Astrocyte (in vitro differentiated cells and primary cell): Measurements from ENCODE around the gene FILIP1L. TPM values are rescaled to one million over a fixed set of nuclear protein-coding genes. Genes with fewer than 3 reads are reported as not detected.

Experiments used
- DNase-seq: peaks from one replicate; pipeline ENCODE4 v3.0.0-alpha.2; 2010; ENCODE audit warnings: low read depth
- FAIRE-seq: peaks from 2 replicates; lab custom pipeline; 2011; peaks lifted over from hg19 to GRCh38; lab: Jason Lieb, UNC
- H2AFZ ChIP-seq: 2 replicates; pipeline ENCODE4 v1.6.0; 2012; ENCODE audit warnings: low read depth, low read length, inconsistent platforms
- H3K27ac ChIP-seq: 2 replicates; pipeline ENCODE4 v1.5.1; 2011; ENCODE audit warnings: low read depth, low read length, inconsistent platforms
- H3K27me3 ChIP-seq: 2 replicates; pipeline ENCODE4 v1.6.0; 2011; ENCODE audit warnings: low read length, inconsistent platforms; ENCODE audit not compliant: insufficient read depth
- H3K36me3 ChIP-seq: 2 replicates; pipeline ENCODE4 v1.5.1; 2011; ENCODE audit warnings: low read length, inconsistent platforms; ENCODE audit not compliant: insufficient read depth
- H3K4me1 ChIP-seq: 2 replicates; pipeline ENCODE4 v1.5.1; 2011; ENCODE audit warnings: low read length, inconsistent platforms; ENCODE audit not compliant: insufficient read depth
- H3K4me2 ChIP-seq: 2 replicates; pipeline ENCODE4 v1.6.0; 2012; ENCODE audit warnings: low read length, inconsistent platforms
- H3K4me3 ChIP-seq: 2 replicates; pipeline ENCODE4 v1.5.1; 2011; ENCODE audit warnings: low read depth, mild to moderate bottlenecking, low read length, inconsistent platforms; ENCODE audit not compliant: insufficient read depth
- H3K79me2 ChIP-seq: 2 replicates; pipeline ENCODE4 v1.6.0; 2012; ENCODE audit warnings: mild to moderate bottlenecking, low read length, inconsistent platforms; ENCODE audit not compliant: insufficient read depth
- H3K9ac ChIP-seq: 2 replicates; pipeline ENCODE4 v1.6.0; 2012; ENCODE audit warnings: mild to moderate bottlenecking, low read length, inconsistent platforms
- H3K9me3 ChIP-seq: 2 replicates; pipeline ENCODE4 v1.5.1; 2012; ENCODE audit warnings: low read depth, mild to moderate bottlenecking, low read length, inconsistent platforms; ENCODE audit not compliant: insufficient read depth
- H4K20me1 ChIP-seq: 2 replicates; pipeline ENCODE4 v1.6.0; 2012; ENCODE audit warnings: low read length, inconsistent platforms; ENCODE audit not compliant: insufficient read depth
- H3K27ac Mint-ChIP-seq: one replicate; pipeline ENCODE4 v1.8.0; 2021; ENCODE audit warnings: mild to moderate bottlenecking, mixed read lengths; ENCODE audit not compliant: unreplicated experiment
- H3K27me3 Mint-ChIP-seq: one replicate; pipeline ENCODE4 v1.8.0; 2021; ENCODE audit warnings: low read depth, mixed read lengths; ENCODE audit not compliant: unreplicated experiment
- H3K36me3 Mint-ChIP-seq: one replicate; pipeline ENCODE4 v1.8.0; 2021; ENCODE audit warnings: low read depth, mixed read lengths; ENCODE audit not compliant: unreplicated experiment
- H3K4me1 Mint-ChIP-seq: one replicate; pipeline ENCODE4 v1.8.0; 2021; ENCODE audit warnings: low read depth, mixed read lengths; ENCODE audit not compliant: unreplicated experiment
- H3K4me3 Mint-ChIP-seq: one replicate; pipeline ENCODE4 v1.8.0; 2021; ENCODE audit warnings: mild to moderate bottlenecking, moderate library complexity, mixed read lengths; ENCODE audit not compliant: unreplicated experiment
- H3K9me3 Mint-ChIP-seq: one replicate; pipeline ENCODE4 v1.8.0; 2021; ENCODE audit warnings: mild to moderate bottlenecking, mixed read lengths; ENCODE audit not compliant: unreplicated experiment
- CTCF ChIP-seq: IDR thresholded peaks from 2 replicates; pipeline ENCODE4 v1.5.1; 2011; ENCODE audit warnings: low read depth, mild to moderate bottlenecking, inconsistent platforms, low read length, moderate library complexity; ENCODE audit not compliant: insufficient read depth
- EZH2 ChIP-seq: IDR thresholded peaks from 2 replicates; pipeline ENCODE4 v1.6.1; 2012; ENCODE audit warnings: mild to moderate bottlenecking, low read length, inconsistent platforms; ENCODE audit not compliant: insufficient read depth
- total RNA-seq: library from RNA; stranded (reverse); gene quantifications from 2 replicates; pipeline ENCODE4 v1.2.1, GENCODE V29; 2021

FILIP1L gene
- total RNA-seq, 1 donor from 2014 or later, result 209 TPM

- Histone ChIP-seq H3K79me2 (no peaks in the 10 kb centered on the region), H3K27me3 (no peaks in the 10 kb centered on the region), H2AFZ (no peak overlapping the region), H3K9me3 (no peaks in the 10 kb centered on the region), H3K27ac (no peak overlapping the region), H3K4me2 (no peak overlapping the region), H3K4me3 (no peak overlapping the region), H3K36me3 (no peaks in the 10 kb centered on the region), H4K20me1 (no peaks in the 10 kb centered on the region), H3K4me1 (peaks cover 27% of the 10 kb centered on the region), H3K9ac (no peak overlapping the region)
- peak overlapping the region; percentile 4 for H3K4me3 Mint-ChIP-seq
- no peaks in the 10 kb centered on the region for H3K36me3 Mint-ChIP-seq
- no peaks in the 10 kb centered on the region for H3K27me3 Mint-ChIP-seq
- peaks cover 47% of the 10 kb centered on the region for H3K4me1 Mint-ChIP-seq
- FAIRE-seq (no peak), DNase-seq (no peak)
- H3K27ac Mint-ChIP-seq, result peak overlapping the region; percentile 82
- no peaks in the 10 kb centered on the region for H3K9me3 Mint-ChIP-seq
- no peak for TF ChIP-seq EZH2
- no peak for TF ChIP-seq CTCF
These were observed 9.4 kb downstream of the FILIP1L start for GRCh38 chr3:100104817-100105413.

GRCh38 chr3:100104442-100104798 is 9.9 kb downstream of the FILIP1L start:
- FAIRE-seq (no peak), DNase-seq (no peak)
- no peaks in the 10 kb centered on the region for H3K9me3 ChIP-seq
- peak overlapping the region; percentile 82 for H3K27ac Mint-ChIP-seq
- H3K36me3 Mint-ChIP-seq, result no peaks in the 10 kb centered on the region
- H3K4me1 ChIP-seq, result peaks cover 31% of the 10 kb centered on the region
- no peak overlapping the region for H2AFZ ChIP-seq
- H3K79me2 ChIP-seq, result no peaks in the 10 kb centered on the region
- H3K27me3 Mint-ChIP-seq, result no peaks in the 10 kb centered on the region
- no peak overlapping the region for H3K4me3 ChIP-seq
- no peaks in the 10 kb centered on the region for H3K27me3 ChIP-seq
- TF ChIP-seq EZH2, result no peak
- no peak for TF ChIP-seq CTCF
- H3K4me3 Mint-ChIP-seq, result no peak overlapping the region
- peak overlapping the region; percentile 2 for H3K4me2 ChIP-seq
- no peak overlapping the region for H3K27ac ChIP-seq
- no peaks in the 10 kb centered on the region for H3K9me3 Mint-ChIP-seq
- H4K20me1 ChIP-seq, result no peaks in the 10 kb centered on the region
- H3K36me3 ChIP-seq, result no peaks in the 10 kb centered on the region
- peaks cover 51% of the 10 kb centered on the region for H3K4me1 Mint-ChIP-seq
- H3K9ac ChIP-seq, result no peak overlapping the region
